AG10803 (cell line): Measurements from ENCODE around the gene PNPLA1.
"Not testable (repeated sequence)": the region's sequence is repeated elsewhere in the genome, so short reads cannot be mapped to it uniquely, and the experiment has no call there.

ENCODE experiments used
- DNase-seq: peaks from one replicate; pipeline ENCODE4 v3.0.0; 2010; ENCODE audit warnings: low read depth
- H3K4me3 ChIP-seq: 2 replicates; pipeline ENCODE4 v1.5.1; 2011; ENCODE audit warnings: mild to moderate bottlenecking, low read length, control low read depth
- CTCF ChIP-seq: conservative IDR thresholded peaks from 2 replicates; pipeline ENCODE4 v1.5.1; 2011; ENCODE audit warnings: mild to moderate bottlenecking, low read length, control low read depth, inconsistent platforms

PNPLA1 gene

GRCh38 chr6:36334832-36335459 is 65.1 kb downstream of the PNPLA1 start:
- H3K4me3 ChIP-seq = no peak overlapping the region
- TF ChIP-seq CTCF = no peak
- DNase-seq = no peak

GRCh38 chr6:36335465-36336207 is 65.8 kb downstream of the PNPLA1 start:
- H3K4me3 ChIP-seq = no peak overlapping the region
- no peak for TF ChIP-seq CTCF
- DNase-seq = no peak

GRCh38 chr6:36336208-36336710 is 66.4 kb downstream of the PNPLA1 start:
- DNase-seq = no peak
- no peak for TF ChIP-seq CTCF
- no peak overlapping the region for H3K4me3 ChIP-seq

GRCh38 chr6:36336779-36337241 is 67.0 kb downstream of the PNPLA1 start, which contains the start of gene BNIP5:
TSS of gene BNIP5 (minus strand) at chr6:36336888. CDS start at chr6:36330690, 6,198 bp downstream.
- H3K4me3 ChIP-seq = no peak within 1 kb of the TSS
- no peak for DNase-seq

GRCh38 chr6:36337814-36338213 is 68.0 kb downstream of the PNPLA1 start:
- no peak overlapping the region for H3K4me3 ChIP-seq
- DNase-seq = no peak
- TF ChIP-seq CTCF = no peak

More at GRCh38 chr6:36336779-36337241, 67.0 kb downstream of the PNPLA1 start, which contains the start of gene BNIP5:
- no peak for TF ChIP-seq CTCF

GRCh38 chr6:36338223-36338622 is 68.4 kb downstream of the PNPLA1 start:
- not testable (repeated sequence) for H3K4me3 ChIP-seq, DNase-seq

GRCh38 chr6:36339146-36339545 is 69.3 kb downstream of the PNPLA1 start:
- no peak for TF ChIP-seq CTCF
- H3K4me3 ChIP-seq = no peak overlapping the region
- DNase-seq = no peak
